ENCODE results near the gene RALGAPA1.

DNA sequence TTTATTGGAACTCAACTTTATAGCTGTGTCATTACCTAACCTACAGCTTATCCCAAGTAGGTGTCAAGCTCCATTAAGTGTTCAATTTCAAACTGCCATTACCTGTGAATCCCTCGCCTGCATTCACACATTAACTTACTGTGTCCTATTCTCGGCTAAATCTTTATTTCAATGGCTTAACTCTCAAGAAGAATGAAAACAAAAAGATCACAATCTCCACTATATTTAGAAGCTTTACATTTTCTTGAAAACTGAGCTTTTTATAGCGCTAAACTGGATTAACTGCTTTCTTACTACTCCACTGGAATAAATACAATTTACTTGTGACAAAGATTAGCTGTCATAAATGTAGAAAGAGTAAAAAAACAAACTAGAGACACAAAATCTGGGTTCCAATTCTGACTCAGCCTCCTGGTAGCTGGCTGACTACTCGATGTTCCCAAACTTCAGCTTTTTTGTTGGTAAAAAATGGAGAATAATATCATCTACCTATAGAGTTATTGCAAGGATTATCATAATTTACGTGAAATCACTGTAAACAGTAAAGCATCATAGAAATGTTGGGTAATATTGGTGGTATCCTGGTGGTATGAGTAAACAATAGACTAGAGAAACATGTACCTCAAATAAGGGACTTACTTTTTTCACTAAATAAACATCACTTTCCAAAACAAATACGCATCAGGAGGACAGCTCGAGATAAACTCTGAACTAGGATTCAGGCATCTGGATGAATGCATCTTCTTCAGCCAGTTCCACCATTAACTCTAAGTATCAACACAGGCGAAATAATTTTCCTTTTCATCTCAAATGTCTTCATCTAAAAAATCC lies 1.7 kb downstream of the RALGAPA1 start:
- TF ChIP-seq, protein P1, sequence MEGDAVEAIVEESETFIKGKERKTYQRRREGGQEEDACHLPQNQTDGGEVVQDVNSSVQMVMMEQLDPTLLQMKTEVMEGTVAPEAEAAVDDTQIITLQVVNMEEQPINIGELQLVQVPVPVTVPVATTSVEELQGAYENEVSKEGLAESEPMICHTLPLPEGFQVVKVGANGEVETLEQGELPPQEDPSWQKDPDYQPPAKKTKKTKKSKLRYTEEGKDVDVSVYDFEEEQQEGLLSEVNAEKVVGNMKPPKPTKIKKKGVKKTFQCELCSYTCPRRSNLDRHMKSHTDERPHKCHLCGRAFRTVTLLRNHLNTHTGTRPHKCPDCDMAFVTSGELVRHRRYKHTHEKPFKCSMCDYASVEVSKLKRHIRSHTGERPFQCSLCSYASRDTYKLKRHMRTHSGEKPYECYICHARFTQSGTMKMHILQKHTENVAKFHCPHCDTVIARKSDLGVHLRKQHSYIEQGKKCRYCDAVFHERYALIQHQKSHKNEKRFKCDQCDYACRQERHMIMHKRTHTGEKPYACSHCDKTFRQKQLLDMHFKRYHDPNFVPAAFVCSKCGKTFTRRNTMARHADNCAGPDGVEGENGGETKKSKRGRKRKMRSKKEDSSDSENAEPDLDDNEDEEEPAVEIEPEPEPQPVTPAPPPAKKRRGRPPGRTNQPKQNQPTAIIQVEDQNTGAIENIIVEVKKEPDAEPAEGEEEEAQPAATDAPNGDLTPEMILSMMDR (conservative IDR thresholded peaks at IDR 0.05; ENCODE audit: low read depth in 2 of 2): no peak
- TF ChIP-seq EZH2 (IDR thresholded peaks at IDR 0.05; ENCODE audit: low read depth, unreplicated experiment): no peak
- TF ChIP-seq STAT1 (IDR thresholded peaks at IDR 0.05; ENCODE audit: unreplicated experiment): no peak
- TF ChIP-seq EZH2phosphoT487 (IDR thresholded peaks at IDR 0.05; ENCODE audit: unreplicated experiment): no peak
- TF ChIP-seq, protein P2, sequence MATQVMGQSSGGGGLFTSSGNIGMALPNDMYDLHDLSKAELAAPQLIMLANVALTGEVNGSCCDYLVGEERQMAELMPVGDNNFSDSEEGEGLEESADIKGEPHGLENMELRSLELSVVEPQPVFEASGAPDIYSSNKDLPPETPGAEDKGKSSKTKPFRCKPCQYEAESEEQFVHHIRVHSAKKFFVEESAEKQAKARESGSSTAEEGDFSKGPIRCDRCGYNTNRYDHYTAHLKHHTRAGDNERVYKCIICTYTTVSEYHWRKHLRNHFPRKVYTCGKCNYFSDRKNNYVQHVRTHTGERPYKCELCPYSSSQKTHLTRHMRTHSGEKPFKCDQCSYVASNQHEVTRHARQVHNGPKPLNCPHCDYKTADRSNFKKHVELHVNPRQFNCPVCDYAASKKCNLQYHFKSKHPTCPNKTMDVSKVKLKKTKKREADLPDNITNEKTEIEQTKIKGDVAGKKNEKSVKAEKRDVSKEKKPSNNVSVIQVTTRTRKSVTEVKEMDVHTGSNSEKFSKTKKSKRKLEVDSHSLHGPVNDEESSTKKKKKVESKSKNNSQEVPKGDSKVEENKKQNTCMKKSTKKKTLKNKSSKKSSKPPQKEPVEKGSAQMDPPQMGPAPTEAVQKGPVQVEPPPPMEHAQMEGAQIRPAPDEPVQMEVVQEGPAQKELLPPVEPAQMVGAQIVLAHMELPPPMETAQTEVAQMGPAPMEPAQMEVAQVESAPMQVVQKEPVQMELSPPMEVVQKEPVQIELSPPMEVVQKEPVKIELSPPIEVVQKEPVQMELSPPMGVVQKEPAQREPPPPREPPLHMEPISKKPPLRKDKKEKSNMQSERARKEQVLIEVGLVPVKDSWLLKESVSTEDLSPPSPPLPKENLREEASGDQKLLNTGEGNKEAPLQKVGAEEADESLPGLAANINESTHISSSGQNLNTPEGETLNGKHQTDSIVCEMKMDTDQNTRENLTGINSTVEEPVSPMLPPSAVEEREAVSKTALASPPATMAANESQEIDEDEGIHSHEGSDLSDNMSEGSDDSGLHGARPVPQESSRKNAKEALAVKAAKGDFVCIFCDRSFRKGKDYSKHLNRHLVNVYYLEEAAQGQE (IDR thresholded peaks at IDR 0.05; ENCODE audit: unreplicated experiment): no peak
- TF ChIP-seq CREB1 (CRISPR knock-in tag; IDR thresholded peaks at IDR 0.05; ENCODE audit: low read depth): no peak
- TF ChIP-seq NANOG (IDR thresholded peaks at IDR 0.05; ENCODE audit: borderline replicate concordance): no peak
- no peak for TF ChIP-seq JUNB (IDR thresholded peaks at IDR 0.05; ENCODE audit: unreplicated experiment)

Measured in GM23338 (cell line).